NCI-H2107 (cell line): Measurements from ENCODE around the gene PTPRN2.
"Not testable (repeated sequence)": the region's sequence is repeated elsewhere in the genome, so short reads cannot be mapped to it uniquely, and the experiment has no call there.

ENCODE experiments used
- DNase-seq: peaks from one replicate; lab custom pipeline; 2025; lab: John Stamatoyannopoulos, UW

PTPRN2 gene

DNA sequence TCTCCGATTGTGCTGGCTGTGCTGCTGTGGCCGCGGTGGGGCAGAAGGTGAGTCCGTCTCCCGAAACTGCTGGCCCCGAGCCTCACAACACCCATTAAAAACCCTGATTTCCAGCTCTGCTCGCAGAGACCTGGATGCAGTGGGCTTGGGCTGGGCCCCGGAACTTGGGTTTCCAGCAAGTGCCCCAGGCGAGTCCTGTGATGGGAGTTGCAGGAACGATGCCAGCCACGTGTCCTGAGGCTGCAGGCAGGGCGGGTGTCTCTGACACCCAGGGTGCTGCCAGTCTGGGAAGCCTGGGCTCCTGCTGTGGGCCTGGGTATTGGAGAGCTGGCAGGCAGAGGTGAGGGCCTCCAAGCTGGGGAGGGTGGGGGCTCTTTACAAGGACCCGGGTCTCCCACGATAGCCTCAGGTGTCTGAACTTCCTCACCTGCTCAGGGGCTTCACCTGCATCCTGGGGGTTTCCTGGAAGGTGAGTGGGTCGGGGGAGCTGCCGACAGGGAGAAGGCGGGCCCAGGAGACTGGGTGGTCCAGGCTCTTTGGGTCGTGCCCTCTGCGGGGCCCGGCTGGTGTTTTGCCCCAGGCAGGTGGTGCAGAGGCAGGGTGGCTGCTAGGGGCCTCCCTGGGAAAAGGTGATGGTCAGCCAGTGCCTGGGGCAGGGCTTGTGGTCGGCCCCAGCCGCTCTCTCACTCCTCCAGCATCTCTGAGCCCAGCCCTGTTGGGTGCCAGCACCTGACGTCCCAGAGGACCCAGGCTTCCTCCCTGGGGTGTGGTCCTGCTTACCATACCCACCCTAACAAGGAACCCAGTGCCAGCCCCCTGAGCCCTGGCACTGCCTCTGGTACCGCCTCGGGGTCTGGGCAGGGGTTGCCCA is 1070.5 kb downstream of the PTPRN2 start:
- no peak for DNase-seq

DNA sequence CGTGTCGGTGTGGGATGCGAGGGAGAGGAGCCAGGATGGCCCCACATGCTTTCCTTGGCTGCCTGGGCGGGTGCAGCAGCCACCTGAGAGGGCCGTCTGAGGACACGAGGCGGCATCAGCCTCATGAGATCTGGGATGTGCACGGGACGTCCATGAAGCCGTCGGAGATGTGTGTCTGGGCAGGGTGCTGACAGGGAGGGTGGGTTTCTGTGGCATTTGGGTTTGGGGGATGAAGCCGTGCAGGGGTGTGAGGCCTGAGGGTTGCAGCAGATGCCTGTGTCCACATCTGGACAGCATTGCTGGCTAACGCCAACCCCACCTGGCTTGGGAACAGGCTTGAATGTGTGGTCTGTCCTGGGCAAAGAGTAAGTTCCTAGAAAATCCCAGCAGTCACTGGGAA is 1071.3 kb downstream of the PTPRN2 start:
- no peak for DNase-seq

DNA sequence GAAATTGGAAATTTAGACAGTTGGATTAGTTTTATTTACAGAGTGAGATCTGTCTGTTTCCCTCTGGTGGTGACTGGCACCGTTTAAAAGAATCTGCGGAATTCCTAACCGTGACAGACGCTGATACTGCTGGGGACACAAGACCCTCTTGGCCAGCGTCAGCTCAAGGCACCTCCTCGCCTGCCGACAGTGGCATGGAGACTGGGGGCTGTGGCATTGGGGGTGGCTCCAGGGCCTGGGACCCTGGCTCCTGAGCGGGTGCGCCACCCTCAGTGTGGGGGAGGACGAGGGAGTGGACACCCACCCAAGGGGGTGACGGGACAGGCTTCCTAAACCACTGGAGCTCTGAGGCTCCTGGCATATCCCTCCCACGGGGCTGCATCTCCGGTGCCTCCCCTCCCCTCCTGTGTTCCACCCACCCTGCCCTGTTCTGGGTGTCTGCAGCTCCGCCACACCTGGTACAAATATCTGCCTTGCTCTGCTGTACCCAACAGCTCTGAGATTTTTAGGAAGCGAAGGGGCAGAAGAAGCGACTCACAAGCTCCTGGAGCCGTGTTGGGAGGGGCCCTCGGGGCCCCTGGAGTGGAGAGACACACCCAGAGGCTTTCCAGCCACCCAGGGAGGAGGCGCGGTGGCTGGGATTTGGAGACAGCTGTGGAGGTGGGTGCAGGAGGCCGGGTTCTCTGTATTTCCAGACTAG is 1072.1 kb downstream of the PTPRN2 start:
- DNase-seq, result no peak

DNA sequence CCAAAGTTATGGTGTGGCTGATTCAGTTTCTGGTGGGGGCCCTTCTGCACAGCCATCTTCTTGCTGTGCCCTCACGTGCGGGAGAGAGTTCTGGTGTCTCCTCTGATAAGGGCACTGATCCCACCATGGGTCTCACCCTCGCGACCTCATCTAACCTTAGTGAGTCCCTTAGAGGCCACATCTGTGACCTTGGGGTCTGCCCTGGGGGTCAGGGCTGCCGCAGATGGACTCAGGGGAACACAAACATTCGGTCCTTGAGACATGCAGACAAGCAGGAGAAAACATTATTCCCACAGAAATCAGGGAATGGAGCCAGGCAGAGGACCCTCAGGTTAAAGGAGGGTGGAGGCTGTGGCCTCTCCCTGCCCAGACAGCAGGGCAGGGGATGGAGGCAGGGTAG is 1072.9 kb downstream of the PTPRN2 start:
- no peak for DNase-seq

DNA sequence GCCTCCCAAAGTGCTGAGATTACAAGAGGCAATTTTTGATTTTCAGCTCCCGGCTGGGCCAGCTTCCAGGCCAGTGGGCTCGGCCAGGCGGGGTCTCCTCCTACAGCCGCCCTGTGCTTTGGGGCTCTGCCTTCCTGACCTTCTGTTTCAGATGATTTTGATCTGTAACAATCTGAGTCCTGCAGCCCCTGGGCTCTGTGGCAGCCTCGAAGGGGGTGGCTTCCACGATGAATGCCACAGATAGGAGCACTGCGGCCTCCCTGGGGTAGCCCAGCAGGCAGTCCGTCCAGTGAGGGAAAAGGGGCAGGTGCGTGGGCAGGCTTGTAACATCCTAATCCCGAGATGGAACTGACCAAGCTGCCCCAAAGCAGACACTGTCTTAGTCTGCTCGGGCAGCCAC is 1073.3 kb downstream of the PTPRN2 start:
- no peak for DNase-seq

DNA sequence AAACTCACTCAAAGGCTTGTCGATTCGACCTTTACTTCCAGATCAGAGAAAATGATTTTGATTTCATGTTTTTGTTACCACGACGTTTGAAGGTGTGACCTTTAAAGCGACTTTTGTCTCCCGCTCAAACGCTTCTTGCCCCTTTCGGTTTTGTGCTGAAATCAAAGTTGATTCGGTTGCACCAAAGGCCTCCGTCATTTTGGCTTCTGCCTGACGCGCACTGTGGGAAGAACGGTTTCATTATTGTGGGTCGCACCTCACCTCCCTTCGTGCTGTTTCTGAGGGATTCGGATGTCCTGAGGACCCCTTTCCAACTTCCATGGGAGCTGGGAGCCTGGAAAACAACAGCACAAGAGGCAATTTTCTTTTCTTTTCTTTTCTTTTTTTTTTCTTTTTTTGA is 1073.9 kb downstream of the PTPRN2 start:
- no peak for DNase-seq

DNA sequence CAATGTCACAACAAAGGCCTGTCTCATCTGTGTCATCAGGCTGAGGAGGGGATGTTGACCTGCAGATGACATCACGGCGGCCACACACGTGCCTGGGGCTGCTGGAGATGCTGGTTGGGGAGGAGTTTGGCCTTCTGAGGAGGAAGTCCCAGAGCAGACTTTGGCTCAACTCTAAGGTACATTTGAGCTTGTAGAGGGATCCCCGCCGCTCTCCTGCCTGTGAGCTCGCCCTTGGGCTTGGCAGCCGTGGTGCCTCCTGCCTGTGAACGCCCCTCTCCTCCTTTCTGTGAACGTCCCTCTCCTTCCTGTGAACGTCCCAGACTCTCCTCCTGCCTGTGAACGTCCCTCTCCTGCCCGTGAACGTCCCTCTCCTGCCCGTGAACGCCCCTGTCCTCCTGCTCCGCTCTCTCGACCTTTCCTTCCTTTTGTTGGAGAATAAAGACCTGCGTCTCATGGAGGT is 1074.4 kb downstream of the PTPRN2 start:
- no peak for DNase-seq

DNA sequence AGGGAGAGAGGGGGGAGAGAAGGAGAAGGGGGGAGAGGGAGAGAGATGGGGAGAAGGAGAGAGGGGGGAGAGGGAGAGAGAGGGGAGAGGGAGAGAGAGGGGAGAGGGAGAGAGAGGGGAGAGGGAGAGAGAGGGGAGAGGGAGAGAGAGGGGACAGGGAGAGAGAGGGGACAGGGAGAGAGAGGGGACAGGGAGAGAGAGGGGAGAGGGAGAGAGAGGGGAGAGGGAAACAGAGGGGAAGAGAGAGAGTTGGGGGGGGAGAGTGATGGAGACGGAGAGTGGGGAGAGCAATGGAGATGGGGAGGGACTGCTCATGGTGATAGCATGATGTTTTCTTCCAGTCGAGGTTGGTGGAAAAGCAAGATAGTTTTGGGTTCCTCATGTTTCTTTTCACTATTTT is 1078.4 kb downstream of the PTPRN2 start:
- DNase-seq, result no peak

DNA sequence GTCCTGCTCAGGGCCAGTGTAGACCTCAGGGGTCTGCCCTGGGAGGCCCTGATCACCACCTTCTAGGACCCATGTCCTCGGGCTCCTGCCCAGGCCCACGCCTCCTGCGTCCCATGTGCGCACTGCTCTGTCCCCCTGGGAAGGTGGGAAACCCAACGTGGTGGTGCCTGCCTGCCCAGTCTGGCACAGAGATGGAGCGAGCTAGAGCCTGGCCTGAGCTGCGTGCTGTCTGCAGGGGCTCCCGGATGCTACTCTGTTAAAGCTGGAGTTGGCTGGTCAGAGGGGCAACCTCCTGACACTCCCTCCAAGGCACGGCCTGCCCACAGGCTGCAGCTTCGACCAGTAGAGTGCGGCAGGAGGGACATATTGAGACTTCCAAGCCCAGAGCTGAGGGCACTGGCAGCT is 1079.1 kb downstream of the PTPRN2 start:
- no peak for DNase-seq

DNA sequence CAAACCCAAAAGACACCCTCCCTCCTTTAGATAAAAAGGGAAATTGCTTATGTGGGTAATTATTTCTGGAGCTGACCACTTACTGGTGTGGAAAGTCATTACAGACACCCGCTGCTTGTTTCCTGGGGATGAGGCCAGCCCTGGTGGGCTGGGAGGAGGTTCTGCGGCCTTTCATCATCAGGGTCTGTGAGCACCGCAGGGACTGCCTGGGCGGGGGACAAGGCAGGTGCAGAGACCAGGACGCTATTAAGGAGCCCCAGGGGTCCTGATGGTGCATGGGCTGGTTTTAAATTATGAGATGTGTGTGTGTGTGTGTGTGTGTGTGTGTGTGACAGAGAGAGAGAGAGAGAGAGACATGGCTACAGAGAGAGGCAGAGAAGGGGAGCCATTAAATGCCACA is 1079.6 kb downstream of the PTPRN2 start:
- no peak for DNase-seq

DNA sequence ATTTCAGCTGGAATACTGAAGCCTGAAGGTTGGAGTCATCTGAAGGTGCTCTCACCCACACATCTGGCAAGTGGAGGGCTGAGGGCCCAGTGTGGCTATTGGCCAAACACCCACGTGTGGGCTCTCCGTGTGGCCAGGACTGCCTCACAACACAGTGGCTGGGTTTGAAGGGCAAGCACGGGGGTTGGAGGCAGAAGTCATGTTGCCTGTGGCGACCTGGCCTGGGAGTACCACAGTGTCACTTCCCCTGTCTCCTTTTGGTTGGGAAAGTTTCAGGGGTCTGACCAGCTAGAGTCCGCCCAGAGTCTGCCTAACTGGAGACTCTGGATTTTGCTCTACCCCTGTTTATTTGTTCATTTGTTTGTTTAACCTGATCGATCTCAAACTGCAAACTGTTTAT is 1081.4 kb downstream of the PTPRN2 start:
- no peak for DNase-seq

DNA sequence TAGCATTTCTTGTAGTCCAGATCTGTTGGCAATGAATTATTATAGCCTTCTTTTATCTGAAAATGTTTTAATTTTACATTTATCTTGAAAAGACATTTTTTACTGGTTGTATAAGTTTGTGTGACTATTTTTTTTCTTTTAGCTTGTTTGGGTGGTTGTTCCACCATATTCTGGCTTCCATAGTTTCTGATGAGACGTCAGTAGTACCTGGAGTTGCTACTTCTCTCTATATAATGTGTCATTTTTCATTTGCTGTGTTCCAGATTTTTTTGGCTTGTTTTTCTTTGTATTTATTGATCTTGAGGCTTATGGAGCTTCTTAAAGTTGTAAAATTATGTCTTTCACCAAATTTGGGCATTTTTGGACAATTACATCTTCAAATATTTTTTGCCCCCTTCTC is 1082.0 kb downstream of the PTPRN2 start:
- no peak for DNase-seq

DNA sequence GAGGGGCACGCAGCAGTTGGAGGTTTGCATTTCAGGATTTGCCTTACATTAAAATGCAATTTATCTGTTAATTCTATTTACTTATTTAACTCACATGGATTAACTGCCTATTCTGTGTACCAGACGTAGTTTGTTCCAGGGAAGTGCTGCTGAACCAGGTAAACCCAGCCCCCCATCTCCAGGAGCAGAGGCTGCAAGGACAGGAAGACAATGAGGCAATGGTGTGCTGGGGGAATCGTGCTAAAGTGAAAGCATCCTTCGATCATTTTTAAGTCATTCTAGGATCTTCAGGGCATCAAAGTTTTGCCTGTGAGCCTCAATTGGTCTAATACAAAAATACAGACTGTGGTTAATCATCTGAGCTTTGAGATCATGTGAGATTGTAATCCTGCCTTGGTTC is 1084.4 kb downstream of the PTPRN2 start:
- no peak for DNase-seq

DNA sequence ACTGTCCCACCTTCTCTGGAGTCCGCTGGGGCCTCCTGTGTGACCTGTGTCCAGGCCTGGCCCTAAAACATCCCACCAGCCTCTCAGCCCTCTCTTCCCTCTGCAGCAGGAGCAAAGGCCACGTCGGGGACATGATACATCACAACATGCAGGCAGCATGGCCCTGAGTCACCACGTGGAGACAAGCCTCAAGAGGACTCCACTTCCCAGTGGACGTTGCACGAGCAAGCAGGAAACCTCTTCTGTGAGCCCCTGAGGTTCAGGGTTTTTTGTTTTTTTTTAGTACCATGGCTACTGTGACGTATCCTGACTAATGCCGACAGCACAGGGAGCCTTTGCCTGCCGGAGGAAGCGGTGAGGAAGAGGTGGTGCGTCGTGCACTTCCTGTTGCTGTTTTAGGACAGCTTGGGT is 1084.9 kb downstream of the PTPRN2 start:
- no peak for DNase-seq

DNA sequence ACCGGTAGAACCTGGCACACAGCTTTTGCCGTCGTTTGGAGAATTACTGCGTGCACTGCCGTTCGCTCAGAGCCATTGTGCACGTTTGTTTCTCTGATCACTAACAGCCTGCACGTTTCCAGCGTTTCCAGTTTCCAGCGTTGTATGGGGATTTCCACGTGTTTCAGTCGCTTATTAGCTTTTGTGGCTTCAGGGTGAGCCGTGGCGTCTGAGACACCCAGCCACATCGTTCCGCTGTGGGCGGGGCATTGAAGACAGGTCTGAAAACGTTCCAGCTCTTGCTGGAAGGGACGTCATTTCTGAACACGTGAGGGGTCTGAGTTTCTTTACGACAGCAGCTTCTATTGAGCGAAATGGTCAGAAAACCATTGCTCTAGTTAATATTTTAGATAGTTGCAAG is 1086.0 kb downstream of the PTPRN2 start:
- DNase-seq, result no peak

DNA sequence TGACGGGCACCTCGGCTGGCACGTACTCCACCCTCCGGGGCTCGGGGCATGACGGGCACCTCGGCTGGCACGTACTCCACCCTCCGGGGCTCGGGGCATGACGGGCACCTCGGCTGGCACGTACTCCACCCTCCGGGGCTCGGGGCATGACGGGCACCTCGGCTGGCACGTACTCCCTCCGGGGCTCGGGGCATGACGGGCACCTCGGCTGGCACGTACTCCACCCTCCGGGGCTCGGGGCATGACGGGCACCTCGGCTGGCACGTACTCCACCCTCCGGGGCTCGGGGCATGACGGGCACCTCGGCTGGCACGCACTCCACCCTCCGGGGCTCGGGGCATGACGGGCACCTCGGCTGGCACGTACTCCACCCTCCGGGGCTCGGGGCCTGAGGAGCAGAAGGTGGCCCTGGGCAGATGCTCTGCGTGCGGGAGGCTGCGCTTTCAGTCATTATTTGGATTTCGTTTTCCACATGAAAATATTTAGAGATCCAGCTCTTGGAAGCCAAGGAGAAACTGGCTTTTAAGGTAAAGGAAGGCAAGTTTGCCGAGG is 1086.6 kb downstream of the PTPRN2 start:
- DNase-seq, result not testable (repeated sequence)

DNA sequence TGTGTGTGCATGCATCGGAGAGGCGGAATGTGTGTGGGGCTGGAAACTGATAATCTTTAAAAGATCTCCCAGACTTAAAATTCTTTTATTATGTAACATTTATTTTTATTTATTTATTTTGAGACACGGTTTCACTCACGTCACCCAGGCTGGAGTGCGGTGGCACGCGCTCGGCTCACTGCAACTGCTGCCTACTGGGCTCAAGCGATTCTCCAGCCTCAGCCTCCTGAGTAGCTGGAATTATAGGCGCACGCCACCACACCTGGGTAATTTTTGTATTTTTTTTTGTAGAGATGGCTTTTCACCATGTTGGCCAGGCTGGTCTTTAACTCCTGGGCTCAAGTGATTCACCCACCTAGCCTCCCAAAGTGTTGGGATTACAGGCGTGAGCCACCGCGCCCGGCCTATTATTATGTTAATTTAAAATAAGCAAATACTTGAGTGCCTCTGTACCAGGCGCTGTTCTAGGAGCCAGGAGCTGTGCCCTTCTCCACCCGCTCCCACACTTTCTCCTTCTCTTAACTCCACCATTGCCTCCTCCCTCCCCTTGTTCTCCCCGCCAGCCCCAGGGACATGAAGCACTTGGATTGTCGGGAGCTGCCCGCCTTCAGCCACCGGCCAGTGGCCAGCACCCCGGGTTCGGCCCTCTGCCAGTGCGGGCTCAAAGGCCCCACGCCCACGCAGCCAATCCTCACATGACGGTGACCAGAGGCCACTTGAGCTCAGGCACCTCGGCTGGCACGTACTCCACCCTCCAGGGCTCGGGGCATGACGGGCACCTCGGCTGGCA is 1087.3 kb downstream of the PTPRN2 start:
- DNase-seq, result no peak

DNA sequence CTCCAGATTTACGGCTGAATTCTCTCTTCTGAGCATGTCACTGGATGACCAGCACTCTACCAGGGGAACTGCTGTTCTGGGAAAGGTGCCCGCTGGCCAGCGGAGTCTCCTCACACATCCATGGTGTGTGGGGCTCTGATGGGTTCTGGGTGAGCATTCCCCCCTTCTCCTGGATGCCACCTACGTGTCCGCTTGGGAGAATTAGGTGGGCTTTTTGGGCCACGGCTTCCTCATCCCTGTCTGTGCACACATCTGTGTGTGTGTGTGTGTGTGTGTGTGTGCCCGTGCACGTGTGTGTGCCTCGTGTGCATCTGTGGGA is 1087.8 kb downstream of the PTPRN2 start:
- DNase-seq, result no peak

DNA sequence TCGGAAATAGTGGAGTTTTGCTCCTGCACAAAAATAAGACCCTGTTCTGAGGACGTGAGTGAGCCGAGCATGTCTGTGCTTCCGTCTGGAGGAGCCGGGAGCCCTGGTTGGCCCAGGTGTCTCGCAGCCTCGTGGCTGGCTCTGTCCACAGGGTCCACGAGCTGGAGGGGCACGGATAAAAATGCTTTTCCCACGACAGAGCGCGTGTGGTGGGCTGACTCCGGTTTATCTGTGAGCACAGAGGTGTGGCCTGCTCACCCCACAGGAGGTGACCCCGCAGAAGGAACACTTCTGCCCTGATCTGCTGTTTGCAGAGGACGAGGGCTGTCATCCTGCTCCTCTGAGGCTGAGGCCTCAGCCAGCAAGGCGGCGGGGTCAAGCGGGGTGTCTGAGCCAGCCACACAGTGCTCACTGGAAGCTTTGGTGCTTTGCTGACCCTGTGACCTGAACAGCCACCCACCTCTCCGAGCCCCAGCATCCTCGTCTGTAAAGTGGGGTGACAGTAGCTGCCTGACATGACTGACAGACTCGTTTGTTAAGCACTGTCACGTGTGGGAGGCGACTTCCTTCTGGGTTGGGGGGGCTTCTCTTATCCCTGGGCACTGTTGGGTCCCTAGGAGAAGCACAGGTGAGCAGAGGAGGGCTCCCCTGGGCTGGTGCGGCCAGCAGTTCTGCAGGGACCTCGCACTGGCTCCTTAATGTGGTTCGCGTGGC is 1088.3 kb downstream of the PTPRN2 start:
- no peak for DNase-seq

DNA sequence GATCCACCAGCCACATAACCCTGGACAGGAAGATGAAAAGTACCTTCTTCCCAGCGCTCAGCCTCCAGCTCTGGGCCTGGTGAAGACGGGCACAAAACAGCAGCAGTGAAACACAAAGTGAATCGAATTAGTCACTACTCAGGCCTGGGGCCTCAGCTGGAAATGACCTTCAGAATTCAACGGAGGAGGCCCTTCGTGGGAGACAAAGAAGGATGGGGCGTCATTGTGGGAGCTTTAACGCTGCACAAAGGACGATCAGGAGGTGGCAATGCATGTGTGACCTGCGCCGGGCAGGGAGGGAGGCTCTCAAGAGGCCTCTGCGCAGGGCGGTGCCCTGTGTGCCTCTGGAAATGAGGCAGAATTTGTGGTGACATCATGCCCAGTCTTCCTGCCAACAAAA is 1089.0 kb downstream of the PTPRN2 start:
- DNase-seq, result no peak

DNA sequence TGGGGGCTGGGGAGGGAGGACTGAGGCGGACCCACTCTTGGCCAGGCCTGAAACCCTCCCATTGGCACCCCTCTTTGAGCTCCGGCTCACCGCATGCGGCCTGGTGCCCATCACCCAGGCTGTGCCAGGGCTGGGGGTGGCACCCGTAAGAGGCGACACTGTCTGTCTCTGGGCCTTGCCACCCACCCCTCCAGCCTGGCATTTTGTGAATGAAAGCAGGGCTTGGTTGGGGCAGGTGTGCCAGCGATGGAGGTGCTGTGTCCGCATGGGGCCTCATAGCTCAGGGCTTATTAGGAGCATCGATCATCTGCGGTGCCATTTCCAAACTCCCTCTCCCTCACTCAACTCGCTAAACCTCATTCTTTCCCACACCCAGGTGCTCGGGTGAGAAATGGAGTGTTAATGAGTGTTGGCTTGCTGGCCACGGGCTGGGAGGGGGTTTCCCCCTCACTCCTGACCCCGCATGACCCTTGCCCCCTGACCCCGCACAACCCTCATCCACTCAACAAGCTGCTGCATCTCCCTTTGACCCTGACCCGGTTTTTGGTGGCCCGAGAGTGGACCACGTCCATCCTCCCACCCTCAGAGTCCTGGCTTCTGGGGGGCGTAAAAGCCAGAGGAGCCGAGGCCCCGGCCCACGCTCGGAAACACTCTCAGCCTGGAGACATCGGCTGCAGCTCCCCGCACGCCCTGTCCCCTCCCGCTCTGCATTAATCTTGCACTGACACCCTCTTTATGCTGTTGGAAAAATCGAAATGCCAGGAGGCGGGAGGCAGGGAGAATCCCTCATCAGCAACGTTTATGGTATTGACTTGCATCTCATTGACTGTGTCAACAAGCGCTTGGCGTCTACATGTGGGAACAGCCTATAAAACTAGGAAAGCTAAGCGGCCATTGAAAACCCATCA is 1089.6 kb downstream of the PTPRN2 start:
- DNase-seq, result no peak
